Right atrium auricular region (tissue), 2 donors: ENCODE measurements around the gene ZBTB45. TPM values are rescaled to one million over a fixed set of nuclear protein-coding genes. Genes with fewer than 3 reads are reported as not detected.
A peak's percentile ranks its signal among the peaks of the same experiment; 100 is the strongest.

Source experiments
- DNase-seq: peaks from one replicate; pipeline ENCODE4 v3.0.0-alpha.2; 2019; ENCODE audit warnings: low spot score
- H3K27ac ChIP-seq, 2 donors: fragments of 200-600 bp; sonication (generic); 1 replicate in 1 of 2; 2 replicates in 1 of 2; pipeline ENCODE4 v1.5.1; 2016 to 2019
- H3K27me3 ChIP-seq, 2 donors: fragments of 200-600 bp; sonication (generic); one replicate each; pipeline versions ENCODE4 v1.5.1 to v1.6.0; 2017 to 2019
- H3K36me3 ChIP-seq: fragments of 200-600 bp; sonication (generic); one replicate; pipeline ENCODE4 v1.5.1; 2016
- H3K4me1 ChIP-seq, 2 donors: fragments of 200-600 bp; sonication (generic); one replicate each; pipeline versions ENCODE4 v1.5.1 to v1.6.0; 2017 to 2019
- H3K4me3 ChIP-seq, 2 donors: fragments of 200-600 bp; sonication (generic); 1 replicate in 1 of 2; 2 replicates in 1 of 2; pipeline ENCODE4 v1.5.1; 2017 to 2019; ENCODE audit warnings: mild to moderate bottlenecking in 1 of 2, moderate library complexity in 1 of 2
- H3K9me3 ChIP-seq, 2 donors: fragments of 200-600 bp; sonication (generic); one replicate each; pipeline ENCODE4 v1.5.1; 2019
- CTCF ChIP-seq, 2 donors: fragments of 200-600 bp; sonication (generic); IDR thresholded peaks; one replicate each; pipeline ENCODE4 v1.5.1; 2019; ENCODE audit warnings: antibody characterized with exemption in 2 of 2
- total RNA-seq, 2 donors: library from RNA; depleted of rRNA; stranded (reverse); fragments of >200 nt; gene quantifications; one replicate each; pipeline ENCODE4 v1.1.0, GENCODE V29; 2016

ZBTB45 gene
- total RNA-seq, 2 donors from 2014 or later, result 7.2 to 14.3 TPM

- no peak for TF ChIP-seq CTCF (IDR thresholded peaks at IDR 0.05)
- H3K9me3 ChIP-seq, result no peaks in the 10 kb centered on the region
- H3K4me3 ChIP-seq, result peak overlapping the region in 1 of 2 donors; percentile 65
- no peak for DNase-seq
- no peaks in the 10 kb centered on the region for H3K36me3 ChIP-seq
- peaks cover 0 to 29% of the 10 kb centered on the region in 2 donors for H3K4me1 ChIP-seq
- peak overlapping the region; percentile 78 to 89 for H3K27ac ChIP-seq
- H3K27me3 ChIP-seq, result no peaks in the 10 kb centered on the region
Measured at GRCh38 chr19:58500242-58500641, 19.4 kb downstream of the ZBTB45 start.

GRCh38 chr19:58499021-58499927 lies 20.3 kb downstream of the ZBTB45 start:
- peak; percentile 99 for DNase-seq
- Histone ChIP-seq H3K36me3 (no peaks in the 10 kb centered on the region), H3K9me3 (no peaks in the 10 kb centered on the region), H3K27ac (peak overlapping the region; percentile 78 to 89), H3K27me3 (no peaks in the 10 kb centered on the region), H3K4me1 (peaks cover 0 to 29% of the 10 kb centered on the region in 2 donors), H3K4me3 (peak overlapping the region; percentile 58 to 65)
- TF ChIP-seq CTCF (IDR thresholded peaks at IDR 0.05), result peak; percentile 26 to 45

GRCh38 chr19:58498316-58499020 lies 21.1 kb downstream of the ZBTB45 start:
- H3K9me3 ChIP-seq, result no peaks in the 10 kb centered on the region
- no peak for DNase-seq
- no peak for TF ChIP-seq CTCF (IDR thresholded peaks at IDR 0.05)
- H3K4me1 ChIP-seq, result peaks cover 0 to 29% of the 10 kb centered on the region in 2 donors
- peak overlapping the region; percentile 58 to 65 for H3K4me3 ChIP-seq
- peak overlapping the region; percentile 78 to 89 for H3K27ac ChIP-seq
- no peaks in the 10 kb centered on the region for H3K36me3 ChIP-seq
- no peaks in the 10 kb centered on the region for H3K27me3 ChIP-seq

GRCh38 chr19:58497634-58498170 lies 21.9 kb downstream of the ZBTB45 start:
- Histone ChIP-seq H3K9me3 (no peaks in the 10 kb centered on the region), H3K36me3 (no peaks in the 10 kb centered on the region), H3K27me3 (no peaks in the 10 kb centered on the region), H3K4me3 (no peak overlapping the region), H3K27ac (no peak overlapping the region), H3K4me1 (peaks cover 0 to 29% of the 10 kb centered on the region in 2 donors)
- TF ChIP-seq CTCF (IDR thresholded peaks at IDR 0.05), result no peak
- no peak for DNase-seq

- no peaks in the 10 kb centered on the region for H3K36me3 ChIP-seq
- no peak for TF ChIP-seq CTCF (IDR thresholded peaks at IDR 0.05)
- no peak overlapping the region for H3K27ac ChIP-seq
Measured at GRCh38 chr19:58492265-58492664, 27.3 kb downstream of the ZBTB45 start.

More at GRCh38 chr19:58492265-58492664, 27.3 kb downstream of the ZBTB45 start:
- no peak overlapping the region for H3K4me3 ChIP-seq
- H3K4me1 ChIP-seq, result no peaks in the 10 kb centered on the region
- H3K27me3 ChIP-seq, result no peaks in the 10 kb centered on the region
- DNase-seq, result no peak
- no peaks in the 10 kb centered on the region for H3K9me3 ChIP-seq
